RPMI8226 (cell line): Measurements from ENCODE around the gene MIOX.

Experiments
- DNase-seq: peaks from one replicate; pipeline ENCODE4 v3.0.0-alpha.2; 2015

The MIOX gene

GRCh38 chr22:50531546-50531961, 44.9 kb downstream of the MIOX start:
- peak; percentile 88 for DNase-seq

- DNase-seq = no peak
Observed at GRCh38 chr22:50531962-50532674, 45.5 kb downstream of the MIOX start.

- DNase-seq = no peak
Observed at GRCh38 chr22:50532824-50533796, 46.5 kb downstream of the MIOX start.

GRCh38 chr22:50533856-50534711, 47.4 kb downstream of the MIOX start:
- DNase-seq = peak; percentile 87

- DNase-seq = no peak
Observed at GRCh38 chr22:50535113-50535512, 48.5 kb downstream of the MIOX start.

GRCh38 chr22:50536226-50536625, 49.6 kb downstream of the MIOX start:
- peak; percentile 95 for DNase-seq

- DNase-seq = no peak
Observed at GRCh38 chr22:50537765-50538164, 51.1 kb downstream of the MIOX start.
